CD4-positive, alpha-beta T cell treated with Interleukin-17A for 4 hours (primary cell): Measurements from ENCODE around the gene PRR22.
"Not testable (repeated sequence)": the region's sequence is repeated elsewhere in the genome, so short reads cannot be mapped to it uniquely, and the experiment has no call there.

ENCODE experiments used
- DNase-seq: peaks from one replicate; pipeline ENCODE4 v3.0.0-alpha.2; 2020; ENCODE audit warnings: mixed read lengths

The PRR22 gene

GRCh38 chr19:5744999-5745398 is 39.5 kb downstream of the PRR22 start:
- DNase-seq, result not testable (repeated sequence)

GRCh38 chr19:5743630-5744029 is 40.9 kb downstream of the PRR22 start:
- DNase-seq, result no peak

GRCh38 chr19:5742051-5742450 is 42.5 kb downstream of the PRR22 start:
- DNase-seq, result no peak

GRCh38 chr19:5738423-5738822 is 46.1 kb downstream of the PRR22 start:
- no peak for DNase-seq

- not testable (repeated sequence) for DNase-seq
Measured at GRCh38 chr19:5733172-5733571, 51.4 kb downstream of the PRR22 start.
